ENCODE data around the gene GASK1B.

DNA sequence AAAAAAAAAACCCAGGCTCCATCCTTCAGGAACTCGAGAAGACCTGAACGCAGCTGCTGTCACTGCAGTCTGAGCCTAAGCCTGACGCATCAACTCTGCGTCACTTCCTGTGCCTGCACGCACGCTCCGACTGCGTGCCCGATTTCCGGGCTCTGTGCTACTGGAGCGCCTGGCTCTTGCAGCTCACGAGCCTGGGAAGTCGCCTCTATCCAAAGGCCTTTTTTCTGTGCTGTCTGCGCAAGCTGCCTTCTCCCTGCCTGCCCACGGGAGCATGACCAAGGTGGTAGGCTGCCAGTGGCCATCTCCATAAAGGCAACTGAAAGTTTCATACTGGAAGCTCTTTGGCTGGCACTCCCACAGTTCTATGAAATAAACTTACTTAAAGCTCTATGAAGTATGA is 9.9 kb upstream of the GASK1B start:
- no peak for TF ChIP-seq POLR2A (IDR thresholded peaks at IDR 0.05; ENCODE audit: low read length)
- TF ChIP-seq MYC (IDR thresholded peaks at IDR 0.05; ENCODE audit: borderline replicate concordance, low read length), result no peak
- TF ChIP-seq NR3C1 (IDR thresholded peaks at IDR 0.05), result no peak
- no peak for TF ChIP-seq POLR2AphosphoS2 (conservative IDR thresholded peaks at IDR 0.05; ENCODE audit: low read length)
- TF ChIP-seq MAZ (IDR thresholded peaks at IDR 0.05; ENCODE audit: borderline replicate concordance, low read depth, low read length), result no peak
